Measurements from ENCODE around the gene ARRDC4.

ARRDC4 gene

DNA sequence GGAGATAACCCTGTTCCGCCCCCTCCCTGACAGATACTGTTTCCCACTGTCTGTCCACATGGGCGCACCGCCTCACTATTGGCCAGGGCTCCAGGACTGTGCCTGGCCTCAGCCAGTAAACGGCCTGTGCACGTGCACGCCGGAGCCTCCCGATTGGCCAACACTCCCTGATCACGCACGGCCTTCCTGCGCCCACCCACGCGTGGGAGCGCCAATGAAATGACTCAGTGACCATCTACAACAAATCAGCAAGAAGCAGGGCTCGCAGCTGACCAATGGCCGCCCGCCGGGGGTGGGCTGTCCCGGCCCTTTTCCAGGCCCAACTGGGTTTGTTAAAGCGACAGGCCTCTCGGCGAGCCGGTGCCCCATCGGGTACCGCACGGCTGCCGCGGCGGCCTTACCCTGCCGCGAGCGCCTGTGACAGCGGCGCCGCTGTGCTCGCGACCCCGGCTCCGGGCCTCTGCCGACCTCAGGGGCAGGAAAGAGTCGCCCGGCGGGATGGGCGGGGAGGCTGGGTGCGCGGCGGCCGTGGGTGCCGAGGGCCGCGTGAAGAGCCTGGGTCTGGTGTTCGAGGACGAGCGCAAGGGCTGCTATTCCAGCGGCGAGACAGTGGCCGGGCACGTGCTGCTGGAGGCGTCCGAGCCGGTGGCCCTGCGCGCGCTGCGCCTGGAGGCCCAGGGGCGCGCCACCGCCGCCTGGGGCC, at the start of gene ARRDC4:
Gene ARRDC4 (plus strand): TSS at position 340 of the 703 bp plus-strand sequence. CDS start 159 bp downstream, at position 499.
- DNase-seq: peak; percentile 100

DNA sequence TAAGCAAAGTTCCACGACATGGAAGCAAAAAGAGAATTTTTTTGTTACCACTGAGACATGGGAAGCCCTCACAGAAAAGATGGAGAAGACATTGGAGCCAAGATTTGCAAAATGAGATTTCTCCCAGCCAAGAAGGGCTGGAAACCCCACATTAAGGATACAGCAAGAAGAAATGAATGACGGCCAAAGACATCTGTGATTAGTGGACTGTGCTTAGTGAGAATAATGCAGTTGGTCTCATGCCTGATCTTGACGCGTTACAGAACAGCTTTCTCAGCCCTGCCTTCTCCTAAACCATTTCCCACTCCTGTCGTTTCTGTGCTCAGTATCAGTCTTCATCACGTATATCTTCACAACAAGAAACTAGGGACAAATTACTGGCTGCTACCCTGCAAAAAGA, 45.8 kb upstream of the ARRDC4 start:
- no peak for DNase-seq

- no peak for DNase-seq
Observed at GRCh38 chr15:97915261-97915660, 45.2 kb upstream of the ARRDC4 start.

DNA sequence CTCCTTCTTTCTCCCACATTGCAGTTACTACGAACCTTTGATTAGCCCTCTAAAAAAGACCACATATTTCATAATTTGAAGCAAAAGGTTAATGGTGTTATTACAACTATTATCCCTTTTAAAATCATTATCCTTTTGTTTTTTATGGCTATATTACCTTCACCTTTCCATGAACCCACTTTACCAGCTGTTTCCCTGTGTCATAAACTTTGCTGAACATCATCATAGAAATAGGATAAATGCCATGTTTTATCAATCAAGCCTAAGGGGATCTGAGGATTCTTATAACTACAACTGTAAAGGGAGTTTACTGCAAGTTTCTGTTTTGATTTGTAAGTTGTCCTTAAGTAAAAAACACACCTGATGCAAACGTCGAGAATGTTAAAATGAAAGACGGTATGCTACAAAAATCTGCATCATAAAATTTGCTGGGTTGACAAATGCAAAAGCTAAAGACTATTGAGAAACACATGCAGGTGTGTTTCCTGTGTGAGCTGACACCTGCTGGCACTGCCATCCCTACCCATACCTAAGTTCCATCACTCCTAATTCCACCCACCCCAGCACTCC, 39.1 kb upstream of the ARRDC4 start:
- DNase-seq: no peak

GRCh38 chr15:97929456-97930229, 30.9 kb upstream of the ARRDC4 start:
- no peak for DNase-seq

- DNase-seq: no peak
Observed at GRCh38 chr15:97930230-97930629, 30.3 kb upstream of the ARRDC4 start.

DNA sequence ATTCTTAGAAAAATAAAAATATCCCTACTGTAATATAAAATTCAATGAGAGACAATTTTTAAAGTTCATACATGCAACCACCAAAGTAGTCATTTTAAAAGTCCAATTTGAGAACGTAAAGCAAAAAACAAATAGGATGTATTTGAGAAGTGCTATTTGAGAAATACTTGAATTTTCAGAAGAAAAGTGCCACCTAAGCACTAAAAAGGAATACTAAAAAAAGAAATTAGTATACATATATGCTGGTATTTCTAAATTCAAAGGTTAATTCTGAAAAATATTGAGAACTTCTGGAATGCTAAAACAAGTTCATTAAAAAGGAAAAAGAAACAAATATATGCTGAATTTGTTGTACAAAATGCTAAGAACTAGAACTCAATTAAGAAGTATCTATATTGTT, 29.2 kb upstream of the ARRDC4 start:
- no peak for DNase-seq

- DNase-seq: no peak
Observed at GRCh38 chr15:97933589-97933988, 26.9 kb upstream of the ARRDC4 start.

GRCh38 chr15:97940993-97941392, 19.5 kb upstream of the ARRDC4 start:
- DNase-seq: no peak

DNA sequence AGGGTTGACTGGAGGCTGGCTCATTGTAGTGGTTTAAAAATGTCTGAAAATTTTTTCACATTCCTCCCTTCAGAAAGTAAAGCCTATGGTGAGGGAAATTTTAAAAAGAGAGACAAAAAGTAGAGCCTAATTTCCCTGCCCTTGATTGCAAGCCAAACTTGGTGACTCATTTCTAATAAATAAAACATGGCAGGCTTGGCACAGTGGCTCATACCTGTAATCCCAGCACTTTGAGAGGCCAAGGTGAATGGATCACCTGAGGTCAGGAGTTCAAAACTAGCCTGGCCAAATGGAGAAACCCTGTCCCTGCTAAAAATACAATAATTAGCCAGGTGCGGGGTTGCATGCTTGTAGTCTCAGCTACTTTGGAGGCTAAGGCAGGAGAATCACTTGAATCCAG, 18.9 kb upstream of the ARRDC4 start:
- DNase-seq: no peak

DNA sequence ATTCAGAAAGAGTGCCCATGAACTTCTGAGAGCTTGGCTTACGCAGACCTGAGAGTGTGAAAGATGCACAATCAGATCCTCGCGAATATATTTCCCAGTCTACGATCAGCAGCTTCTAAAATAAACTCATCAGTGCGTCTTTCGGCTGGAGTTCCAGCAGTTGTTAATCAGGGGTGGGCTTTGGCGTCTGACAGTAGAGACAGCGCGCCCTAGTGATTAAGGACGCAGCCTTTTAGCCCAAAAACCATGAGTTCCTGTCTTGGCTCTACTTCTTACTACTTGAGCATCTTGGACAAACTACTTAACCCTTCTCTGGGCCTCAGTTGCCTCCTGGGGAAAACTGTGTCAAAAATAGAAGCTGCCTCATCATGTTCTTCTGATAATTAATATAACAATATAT, 15.8 kb upstream of the ARRDC4 start:
- no peak for DNase-seq

DNA sequence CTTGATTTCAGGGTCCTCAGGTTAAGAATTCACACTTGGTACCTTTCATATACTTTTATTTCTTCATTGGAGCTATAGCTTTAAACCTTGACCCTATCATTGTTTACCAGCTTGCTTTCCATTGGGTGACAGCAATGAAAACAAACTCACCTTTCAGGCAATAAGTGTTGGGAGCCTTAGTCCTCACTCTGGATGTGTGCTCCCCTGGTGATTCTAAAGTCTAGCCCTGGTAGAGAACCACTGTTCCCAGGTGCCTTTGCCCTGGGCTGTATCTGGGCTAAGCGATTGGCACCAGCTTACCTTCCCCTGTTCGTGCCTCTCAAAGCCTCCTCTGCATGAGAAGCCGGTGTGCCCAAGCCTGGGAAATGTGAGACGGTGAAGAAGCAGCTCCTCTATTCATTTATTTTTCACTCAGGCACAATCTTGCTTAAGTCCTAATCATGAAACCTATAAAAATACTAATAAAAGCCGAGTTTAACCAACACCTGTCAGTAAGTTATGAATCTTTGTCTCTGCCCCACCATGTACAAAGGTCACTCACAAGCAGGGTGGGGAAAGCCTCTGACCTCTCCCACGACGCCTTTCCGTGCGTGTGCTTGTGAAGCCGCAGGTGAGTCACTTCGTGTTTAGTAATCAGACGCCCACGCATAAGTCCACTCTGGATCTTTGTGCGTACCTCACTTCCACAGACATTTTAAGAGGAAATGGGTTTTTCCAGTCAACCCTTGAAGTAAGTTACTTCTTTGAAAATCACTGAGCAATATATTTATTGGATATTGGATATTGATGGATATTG, 12.8 kb upstream of the ARRDC4 start:
- DNase-seq: no peak

DNA sequence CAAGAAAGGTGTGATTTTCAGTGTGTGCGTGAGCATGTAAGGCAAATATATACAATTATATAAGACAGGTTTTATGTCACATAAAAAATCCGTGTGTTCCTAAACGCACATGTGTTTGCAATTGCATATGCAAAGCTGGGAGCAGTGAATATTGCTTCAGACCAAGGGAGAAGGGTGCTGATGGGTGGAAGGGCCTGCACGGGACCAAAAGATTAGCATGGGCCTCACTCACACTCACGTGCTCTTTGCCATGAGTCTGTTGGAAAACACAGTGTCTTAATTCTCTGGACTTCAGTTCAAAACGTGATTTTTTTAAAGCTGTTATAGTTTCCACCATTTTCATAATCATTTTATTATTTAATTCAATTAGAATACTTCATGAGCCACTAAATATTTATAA, 7.2 kb upstream of the ARRDC4 start:
- no peak for DNase-seq

DNA sequence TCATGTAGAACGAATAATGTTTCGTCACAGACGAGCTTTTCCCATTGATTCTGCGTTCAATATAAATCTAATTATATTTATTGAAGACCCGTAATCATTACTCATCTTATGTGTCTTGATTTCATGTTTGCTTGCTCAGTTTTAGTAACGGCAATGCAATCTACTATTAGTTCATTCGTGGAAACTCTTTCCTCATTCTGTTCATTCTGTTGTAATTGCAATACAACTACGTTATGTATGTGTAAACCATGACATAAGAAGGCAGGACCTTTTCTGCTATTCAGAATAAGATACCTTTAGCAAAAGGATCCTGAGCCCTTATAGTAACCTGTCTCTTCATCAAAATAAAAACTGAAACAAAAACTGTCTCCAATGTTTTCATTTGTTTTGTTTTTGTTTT, 6.8 kb upstream of the ARRDC4 start:
- DNase-seq: no peak

DNA sequence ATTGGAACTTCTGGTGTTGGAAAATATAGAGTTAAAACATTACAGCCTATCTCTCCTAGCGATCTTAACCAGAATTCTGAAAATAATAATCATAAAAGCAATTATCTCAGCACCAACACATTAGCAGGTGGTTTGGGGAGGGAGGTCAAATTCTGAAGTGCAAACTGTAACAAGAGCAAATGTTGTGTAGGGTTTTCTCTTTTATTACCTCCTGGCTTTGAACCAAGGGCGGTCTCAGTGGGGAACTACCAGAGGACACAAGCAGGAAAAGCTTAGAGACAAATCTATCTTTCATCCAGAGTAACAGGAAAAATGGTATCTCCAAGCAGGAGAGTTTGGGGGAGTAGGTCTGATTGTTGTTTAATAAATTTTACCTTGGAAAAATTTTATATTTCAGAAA, 5.5 kb upstream of the ARRDC4 start:
- no peak for DNase-seq

DNA sequence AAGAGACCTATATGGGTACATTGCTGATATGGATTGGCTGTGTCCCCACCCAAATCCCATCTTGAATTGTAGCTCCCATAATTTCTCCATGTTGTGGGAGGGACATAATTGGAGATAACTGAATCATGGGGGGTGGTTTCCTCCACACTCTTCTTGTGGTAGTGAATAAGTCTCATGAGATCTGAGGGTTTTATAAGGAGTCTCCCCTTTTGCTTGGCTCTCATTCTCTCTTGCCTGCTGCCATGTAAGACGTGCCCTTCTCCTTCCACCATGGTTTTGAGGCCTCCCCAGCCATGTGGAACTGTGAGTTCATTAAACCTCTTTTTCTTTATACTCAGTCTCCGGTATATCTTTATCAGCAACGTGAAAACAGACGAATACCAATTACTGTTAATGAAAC, 5.0 kb upstream of the ARRDC4 start:
- no peak for DNase-seq

- no peak for DNase-seq
Observed at GRCh38 chr15:97959724-97960363, 659 bp upstream of the ARRDC4 start.

GRCh38 chr15:97961067-97961954, 808 bp downstream of the ARRDC4 start:
- no peak for DNase-seq

DNA sequence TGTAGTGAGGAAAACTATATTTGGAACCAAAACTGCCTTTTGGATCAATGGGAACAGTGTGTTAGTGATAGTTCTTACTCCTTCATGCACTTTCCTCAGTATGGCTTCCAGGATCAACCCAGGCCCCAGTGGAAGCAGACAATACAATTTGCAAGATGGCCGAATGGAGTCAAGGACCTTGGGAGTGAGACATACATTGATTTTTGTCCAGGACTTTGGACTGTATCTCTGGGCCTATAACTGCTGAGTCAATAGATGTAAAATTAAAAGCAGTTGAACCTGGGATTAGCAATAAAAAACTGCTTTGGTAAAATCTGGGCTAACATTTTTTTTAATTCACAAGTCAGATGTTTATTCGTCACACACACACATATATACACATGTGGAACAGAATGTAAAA, 1.8 kb downstream of the ARRDC4 start:
- DNase-seq: no peak

DNA sequence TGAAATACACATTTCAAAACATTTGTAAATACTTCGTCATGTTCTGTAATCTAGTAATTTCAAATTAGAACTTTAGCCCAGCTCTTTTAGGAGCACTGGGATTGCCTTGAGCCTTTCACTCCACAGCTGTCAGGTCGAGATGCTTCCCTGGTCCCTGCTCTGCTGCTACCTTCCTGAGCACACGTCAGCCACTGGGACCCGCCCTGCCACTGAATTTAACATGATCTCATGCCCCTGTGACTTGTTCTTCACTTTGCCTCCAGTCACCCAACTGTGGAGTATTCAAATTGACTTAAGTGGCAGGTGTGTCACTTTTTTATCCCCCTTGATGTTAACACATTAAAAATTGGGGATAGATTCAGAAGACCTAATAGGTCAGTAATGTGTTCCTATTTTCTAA, 3.3 kb downstream of the ARRDC4 start:
- no peak for DNase-seq

GRCh38 chr15:97966246-97966645, 5.7 kb downstream of the ARRDC4 start:
- no peak for DNase-seq
